Measurements from ENCODE around the gene ABT1. TPM values are rescaled to one million over a fixed set of nuclear protein-coding genes. Genes with fewer than 3 reads are reported as not detected.

The ABT1 gene
- total RNA-seq, 2 donors from 2014 or later = 24.5 to 30.0 TPM

GRCh38 chr6:26607434-26608230, 10.9 kb downstream of the ABT1 start:
- H3K4me1 Mint-ChIP-seq = peaks cover 11% of the 10 kb centered on the region
- H3K9me3 Mint-ChIP-seq = no peaks in the 10 kb centered on the region
- H3K27me3 Mint-ChIP-seq = no peaks in the 10 kb centered on the region
- no peaks in the 10 kb centered on the region for H3K36me3 Mint-ChIP-seq (ENCODE audit: low read depth)
- peak overlapping the region; percentile 48 for H3K27ac Mint-ChIP-seq
- ATAC-seq (replicated peaks) = peak; percentile 94
- peak overlapping the region; percentile 84 for H3K4me3 Mint-ChIP-seq

GRCh38 chr6:26609463-26609862, 12.7 kb downstream of the ABT1 start:
- peaks cover 7% of the 10 kb centered on the region for H3K27me3 Mint-ChIP-seq
- no peak for ATAC-seq (replicated peaks)

GRCh38 chr6:26611599-26611998, 14.8 kb downstream of the ABT1 start:
- peaks cover 18% of the 10 kb centered on the region for H3K27me3 Mint-ChIP-seq
- no peaks in the 10 kb centered on the region for H3K36me3 Mint-ChIP-seq (ENCODE audit: low read depth)
- no peaks in the 10 kb centered on the region for H3K9me3 Mint-ChIP-seq
- peaks cover 12% of the 10 kb centered on the region for H3K4me1 Mint-ChIP-seq
- no peak for ATAC-seq (replicated peaks)
- no peak overlapping the region for H3K27ac Mint-ChIP-seq
- H3K4me3 Mint-ChIP-seq = no peak overlapping the region

More at GRCh38 chr6:26609463-26609862, 12.7 kb downstream of the ABT1 start:
- H3K4me3 Mint-ChIP-seq = no peak overlapping the region
- no peaks in the 10 kb centered on the region for H3K9me3 Mint-ChIP-seq
- no peaks in the 10 kb centered on the region for H3K36me3 Mint-ChIP-seq (ENCODE audit: low read depth)
- no peak overlapping the region for H3K27ac Mint-ChIP-seq
- H3K4me1 Mint-ChIP-seq = peaks cover 12% of the 10 kb centered on the region

- Mint-ChIP-seq H3K36me3 (ENCODE audit: low read depth) (no peaks in the 10 kb centered on the region), H3K4me3 (peak overlapping the region; percentile 74), H3K4me1 (peaks cover 6% of the 10 kb centered on the region), H3K27me3 (peaks cover 18% of the 10 kb centered on the region), H3K27ac (no peak overlapping the region), H3K9me3 (no peaks in the 10 kb centered on the region)
- ATAC-seq (replicated peaks) = no peak
Measured at GRCh38 chr6:26613201-26613600, 16.4 kb downstream of the ABT1 start.

- Mint-ChIP-seq H3K36me3 (ENCODE audit: low read depth) (no peaks in the 10 kb centered on the region), H3K4me3 (peak overlapping the region; percentile 74), H3K9me3 (no peaks in the 10 kb centered on the region), H3K27ac (no peak overlapping the region), H3K27me3 (peaks cover 18% of the 10 kb centered on the region), H3K4me1 (peaks cover 6% of the 10 kb centered on the region)
- peak; percentile 52 for ATAC-seq (replicated peaks)
Measured at GRCh38 chr6:26613689-26614683, 17.2 kb downstream of the ABT1 start.

- no peak for ATAC-seq (replicated peaks)
- no peak overlapping the region for H3K27ac Mint-ChIP-seq
- no peaks in the 10 kb centered on the region for H3K9me3 Mint-ChIP-seq
- no peaks in the 10 kb centered on the region for H3K4me1 Mint-ChIP-seq
- no peak overlapping the region for H3K4me3 Mint-ChIP-seq
- no peaks in the 10 kb centered on the region for H3K36me3 Mint-ChIP-seq (ENCODE audit: low read depth)
- peaks cover 4% of the 10 kb centered on the region for H3K27me3 Mint-ChIP-seq
Measured at GRCh38 chr6:26623339-26623859, 26.6 kb downstream of the ABT1 start.

- no peak for ATAC-seq (replicated peaks)
- H3K36me3 Mint-ChIP-seq (ENCODE audit: low read depth) = no peaks in the 10 kb centered on the region
- H3K27ac Mint-ChIP-seq = no peak overlapping the region
- H3K9me3 Mint-ChIP-seq = no peaks in the 10 kb centered on the region
- no peak overlapping the region for H3K4me3 Mint-ChIP-seq
- H3K4me1 Mint-ChIP-seq = no peaks in the 10 kb centered on the region
- H3K27me3 Mint-ChIP-seq = peaks cover 4% of the 10 kb centered on the region
Measured at GRCh38 chr6:26624557-26624956, 27.8 kb downstream of the ABT1 start.

GRCh38 chr6:26627843-26628242, 31.1 kb downstream of the ABT1 start:
- H3K9me3 Mint-ChIP-seq = no peaks in the 10 kb centered on the region
- no peak overlapping the region for H3K4me3 Mint-ChIP-seq
- H3K36me3 Mint-ChIP-seq (ENCODE audit: low read depth) = no peaks in the 10 kb centered on the region
- H3K4me1 Mint-ChIP-seq = no peaks in the 10 kb centered on the region
- no peaks in the 10 kb centered on the region for H3K27me3 Mint-ChIP-seq
- no peak for ATAC-seq (replicated peaks)
- no peak overlapping the region for H3K27ac Mint-ChIP-seq

- Mint-ChIP-seq H3K4me3 (no peak overlapping the region), H3K27me3 (no peaks in the 10 kb centered on the region), H3K4me1 (no peaks in the 10 kb centered on the region), H3K27ac (no peak overlapping the region), H3K36me3 (ENCODE audit: low read depth) (no peaks in the 10 kb centered on the region), H3K9me3 (no peaks in the 10 kb centered on the region)
- no peak for ATAC-seq (replicated peaks)
Measured at GRCh38 chr6:26629359-26629758, 32.6 kb downstream of the ABT1 start.

GRCh38 chr6:26640806-26641205, 44.1 kb downstream of the ABT1 start:
- Mint-ChIP-seq H3K9me3 (peaks cover 26% of the 10 kb centered on the region), H3K36me3 (ENCODE audit: low read depth) (peaks cover 71% of the 10 kb centered on the region), H3K27me3 (no peaks in the 10 kb centered on the region), H3K27ac (no peak overlapping the region), H3K4me3 (no peak overlapping the region), H3K4me1 (no peaks in the 10 kb centered on the region)
- no peak for ATAC-seq (replicated peaks)

GRCh38 chr6:26646074-26646473, 49.3 kb downstream of the ABT1 start:
- ATAC-seq (replicated peaks) = no peak
- no peaks in the 10 kb centered on the region for H3K27me3 Mint-ChIP-seq
- H3K4me1 Mint-ChIP-seq = no peaks in the 10 kb centered on the region
- H3K27ac Mint-ChIP-seq = no peak overlapping the region
- H3K4me3 Mint-ChIP-seq = no peak overlapping the region
- H3K36me3 Mint-ChIP-seq (ENCODE audit: low read depth) = peaks cover 70% of the 10 kb centered on the region
- peaks cover 7% of the 10 kb centered on the region for H3K9me3 Mint-ChIP-seq

Other genes with a start within 250 kb of the ABT1 start
- gene BTN3A2, start 231.8 kb upstream of the ABT1 start, total RNA-seq = 100 to 1,000 TPM in 1 of 2 donors, 10 to 100 TPM in 1; 70.5 to 134 TPM
- gene BTN2A2, start 213.8 kb upstream of the ABT1 start, total RNA-seq = 10 to 100 TPM; 20.7 to 46.3 TPM
- 10 to 100 TPM; 35.1 to 70.0 TPM for gene BTN3A1, start 194.7 kb upstream of the ABT1 start, total RNA-seq
- 10 to 100 TPM; 31.1 to 77.1 TPM for gene BTN3A3, start 156.4 kb upstream of the ABT1 start, total RNA-seq
- 10 to 100 TPM; 26.1 to 36.3 TPM for gene BTN2A1, start 139.0 kb upstream of the ABT1 start, total RNA-seq
- under 1 TPM in 1 of 2 donors, not detected in 1; 0.21 TPM for gene BTN1A1, start 96.7 kb upstream of the ABT1 start, total RNA-seq
- gene HMGN4, start 58.6 kb upstream of the ABT1 start, total RNA-seq = 10 to 100 TPM; 84.3 to 90.3 TPM
- 1 to 10 TPM; 9.4 to 9.7 TPM for gene ZNF322, start 62.8 kb downstream of the ABT1 start, total RNA-seq

Measured in activated T-helper 17 cell treated with anti-CD3 and anti-CD28 coated beads, Interleukin-2, amount 50 U/mL, for 72 hours (primary cell).